OCI-LY1 (cell line): ENCODE measurements around the gene SMCO2.

Experiments used
- CTCF ChIP-seq: fragments of 200-600 bp; sonication (generic), shearing (Covaris generic); IDR thresholded peaks from 2 replicates; pipeline ENCODE4 v1.5.1; 2017; ENCODE audit warnings: mild to moderate bottlenecking, antibody characterized with exemption, low read length, moderate library complexity, mixed read lengths
- EZH2 ChIP-seq: fragments of 200-600 bp; sonication (generic), shearing (Covaris generic); IDR thresholded peaks from 2 replicates; pipeline ENCODE4 v1.8.0; 2017; ENCODE audit warnings: borderline replicate concordance, mixed run types, mild to moderate bottlenecking, antibody characterized with exemption, low read length, moderate library complexity, mixed read lengths

GRCh38 chr12:27508736-27509431 is 62.3 kb downstream of the SMCO2 start:
- no peak for TF ChIP-seq CTCF
- TF ChIP-seq EZH2 = no peak
